ENCODE measurements around the gene ZNF511.
A peak's percentile ranks its signal among the peaks of the same experiment; 100 is the strongest.
"Not testable (repeated sequence)": the region's sequence is repeated elsewhere in the genome, so short reads cannot be mapped to it uniquely, and the experiment has no call there.

Gene ZNF511

DNA sequence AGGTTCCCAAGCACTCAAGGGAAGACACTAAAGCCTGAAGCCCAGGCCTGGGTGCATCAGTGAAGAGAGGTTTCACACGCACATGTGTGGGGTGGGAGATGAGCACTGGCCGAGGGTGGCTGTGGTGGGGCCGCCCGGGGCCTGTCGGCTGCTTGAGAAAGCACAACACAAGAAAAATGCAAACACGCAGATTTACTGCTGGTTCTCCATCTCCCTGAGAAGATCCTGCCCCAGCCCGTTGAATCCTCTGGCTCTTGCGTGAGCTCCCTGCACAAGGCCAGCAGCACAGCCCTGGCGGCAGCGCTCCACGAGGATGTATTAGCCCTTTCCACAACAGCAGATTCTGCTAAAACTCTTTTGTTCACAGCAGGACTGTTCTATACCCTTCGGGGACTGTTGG, 6.2 kb downstream of the ZNF511 start:
- H3K27me3 Mint-ChIP-seq = no peaks in the 10 kb centered on the region
- H3K4me1 Mint-ChIP-seq = peaks cover 9% of the 10 kb centered on the region
- H3K27ac Mint-ChIP-seq = no peak overlapping the region
- no peaks in the 10 kb centered on the region for H3K36me3 Mint-ChIP-seq
- no peak overlapping the region for H3K4me3 Mint-ChIP-seq
- no peaks in the 10 kb centered on the region for H3K9me3 Mint-ChIP-seq

DNA sequence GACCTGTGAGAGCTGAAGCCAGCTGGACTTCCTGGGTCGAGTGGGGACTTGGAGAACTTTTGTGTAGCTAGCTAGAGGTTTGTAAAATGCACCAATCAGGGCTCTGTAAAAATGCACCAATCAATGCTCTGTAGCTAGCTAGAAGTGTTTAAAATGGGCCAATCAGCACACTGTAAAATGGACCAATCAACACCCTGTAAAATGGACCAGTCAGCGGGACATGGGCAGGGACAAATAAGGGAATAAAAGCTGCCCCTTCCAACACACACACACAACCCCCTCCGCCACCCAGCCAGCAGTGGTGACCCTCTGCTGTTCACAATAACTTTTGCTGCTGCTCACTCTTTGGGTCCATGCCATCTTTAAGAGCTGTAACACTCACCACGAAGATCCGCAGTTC, 7.1 kb downstream of the ZNF511 start:
- H3K27ac Mint-ChIP-seq = peak overlapping the region; percentile 52
- no peaks in the 10 kb centered on the region for H3K9me3 Mint-ChIP-seq
- no peak overlapping the region for H3K4me3 Mint-ChIP-seq

DNA sequence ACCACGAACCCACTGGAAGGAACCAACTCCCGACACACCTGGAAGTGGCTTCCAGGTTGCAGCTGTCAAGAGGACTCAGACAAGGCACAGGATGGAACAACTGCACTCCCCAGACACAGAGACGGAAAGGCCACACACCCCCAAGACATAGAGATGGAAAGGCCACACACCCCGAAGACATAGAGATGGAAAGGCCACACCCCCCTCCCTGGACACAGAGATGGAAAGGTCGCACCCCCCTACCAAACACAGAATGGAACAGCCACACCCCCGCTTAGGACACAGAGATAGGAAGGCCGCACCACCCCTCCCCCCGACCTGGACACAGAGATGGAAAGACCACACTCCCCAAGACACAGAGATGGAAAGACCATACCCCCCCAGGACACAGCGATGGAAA, 7.6 kb downstream of the ZNF511 start:
- Mint-ChIP-seq H3K4me3 (no peak overlapping the region), H3K27me3 (no peaks in the 10 kb centered on the region), H3K36me3 (no peaks in the 10 kb centered on the region), H3K4me1 (peaks cover 9% of the 10 kb centered on the region), H3K27ac (peak overlapping the region; percentile 52), H3K9me3 (no peaks in the 10 kb centered on the region)

More for the DNA sequence above, 7.1 kb downstream of the ZNF511 start:
- Mint-ChIP-seq H3K4me1 (peaks cover 9% of the 10 kb centered on the region), H3K36me3 (no peaks in the 10 kb centered on the region), H3K27me3 (no peaks in the 10 kb centered on the region)

GRCh38 chr10:133316732-133317131, 8.0 kb downstream of the ZNF511 start:
- H3K27me3 Mint-ChIP-seq = no peaks in the 10 kb centered on the region
- H3K4me1 Mint-ChIP-seq = peaks cover 9% of the 10 kb centered on the region
- no peak overlapping the region for H3K4me3 Mint-ChIP-seq
- H3K9me3 Mint-ChIP-seq = no peaks in the 10 kb centered on the region
- no peaks in the 10 kb centered on the region for H3K36me3 Mint-ChIP-seq
- H3K27ac Mint-ChIP-seq = no peak overlapping the region

GRCh38 chr10:133318494-133319127, 9.9 kb downstream of the ZNF511 start:
- Mint-ChIP-seq H3K27me3 (no peaks in the 10 kb centered on the region), H3K4me3 (peak overlapping the region; percentile 56), H3K9me3 (no peaks in the 10 kb centered on the region), H3K4me1 (peaks cover 9% of the 10 kb centered on the region), H3K36me3 (no peaks in the 10 kb centered on the region), H3K27ac (peak overlapping the region; percentile 3)

GRCh38 chr10:133320852-133321422, 12.2 kb downstream of the ZNF511 start:
- H3K4me3 Mint-ChIP-seq, H3K4me1 Mint-ChIP-seq, H3K27me3 Mint-ChIP-seq, H3K9me3 Mint-ChIP-seq, H3K36me3 Mint-ChIP-seq, H3K27ac Mint-ChIP-seq: not testable (repeated sequence)

DNA sequence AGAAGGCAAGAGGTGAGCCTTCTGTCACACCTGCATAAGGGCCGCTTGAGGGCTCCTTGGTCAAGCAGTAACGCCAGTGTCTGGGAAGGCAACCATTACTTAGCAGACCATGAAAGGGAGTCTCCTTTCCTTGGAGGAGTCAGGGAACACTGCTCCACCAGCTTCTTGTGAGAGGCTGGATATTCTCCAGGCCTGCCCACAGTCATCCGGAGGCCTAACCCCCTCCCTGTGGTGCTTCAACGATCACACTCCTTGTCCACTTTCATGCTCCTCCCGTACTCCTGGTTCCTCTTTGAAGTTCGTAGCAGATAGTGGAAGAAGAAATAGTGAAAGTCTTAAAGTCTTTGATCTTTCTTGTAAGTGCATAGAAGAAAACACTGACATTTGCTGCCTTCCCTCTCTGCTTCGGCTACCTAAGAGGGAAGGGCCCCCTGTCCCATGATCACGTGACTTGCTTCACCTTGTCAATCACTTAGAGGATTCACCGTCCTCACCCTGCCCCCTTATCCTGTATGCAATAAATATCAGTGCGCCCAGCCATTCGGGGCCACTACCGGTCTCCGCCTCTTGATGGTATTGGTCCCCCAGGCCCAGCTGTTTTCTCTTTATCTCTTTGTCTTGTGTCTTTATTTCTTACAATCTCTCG, 13.5 kb downstream of the ZNF511 start:
- not testable (repeated sequence) for H3K27me3 Mint-ChIP-seq, H3K4me1 Mint-ChIP-seq, H3K36me3 Mint-ChIP-seq, H3K4me3 Mint-ChIP-seq, H3K27ac Mint-ChIP-seq, H3K9me3 Mint-ChIP-seq

DNA sequence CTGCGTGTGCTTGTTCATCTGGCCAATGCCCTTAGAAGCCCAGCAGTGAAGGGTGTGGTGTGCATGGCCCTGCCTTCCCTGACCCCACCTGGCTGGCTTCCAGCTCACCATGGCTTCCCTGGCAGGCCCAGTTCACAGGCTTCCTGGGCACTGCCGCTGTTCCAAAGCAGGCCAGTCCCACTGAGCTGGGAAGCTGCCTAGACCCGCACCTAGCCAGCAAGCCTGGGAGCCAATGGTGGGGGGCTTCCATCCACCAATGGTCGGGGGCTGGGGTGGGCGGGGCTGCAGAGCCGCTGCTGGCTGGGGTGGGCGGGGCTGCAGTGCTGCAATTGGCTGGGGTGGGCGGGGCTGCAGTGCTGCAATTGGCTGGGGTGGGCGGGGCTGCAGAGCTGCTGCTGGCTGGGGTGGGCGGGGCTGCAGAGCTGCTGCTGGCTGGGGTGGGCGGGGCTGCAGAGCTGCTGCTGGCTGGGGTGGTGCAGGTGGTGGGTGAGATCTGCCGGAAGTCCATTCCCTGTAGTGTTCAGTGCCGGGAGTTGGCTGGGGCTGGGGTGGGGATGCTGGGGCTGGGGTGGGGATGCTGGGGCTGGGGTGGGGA, 15.6 kb downstream of the ZNF511 start:
- H3K27me3 Mint-ChIP-seq = peaks cover 13% of the 10 kb centered on the region
- no peak overlapping the region for H3K27ac Mint-ChIP-seq
- H3K9me3 Mint-ChIP-seq = no peaks in the 10 kb centered on the region
- no peak overlapping the region for H3K4me3 Mint-ChIP-seq
- H3K4me1 Mint-ChIP-seq = peaks cover 5% of the 10 kb centered on the region
- no peaks in the 10 kb centered on the region for H3K36me3 Mint-ChIP-seq

DNA sequence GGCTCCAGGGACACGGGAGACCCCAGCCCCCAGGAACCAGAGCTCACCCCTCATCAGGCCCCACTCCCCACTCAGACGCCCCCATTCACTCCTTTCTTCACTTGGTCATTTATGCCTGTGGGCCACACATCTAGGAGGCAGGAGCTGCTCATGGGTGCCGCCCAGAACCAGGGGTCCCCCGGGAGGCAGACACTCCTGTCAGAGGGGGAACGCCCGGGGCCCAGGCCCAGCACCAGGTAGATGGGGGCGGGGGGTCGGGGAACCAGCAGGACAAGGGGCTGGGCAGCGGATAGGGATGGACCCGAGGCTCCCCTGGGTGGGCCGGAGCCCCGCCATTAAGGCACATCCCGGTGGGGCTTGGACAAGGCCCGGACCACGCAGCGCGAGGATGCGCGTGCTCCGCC, 16.1 kb downstream of the ZNF511 start:
- Mint-ChIP-seq H3K27ac (no peak overlapping the region), H3K4me1 (peaks cover 7% of the 10 kb centered on the region), H3K36me3 (no peaks in the 10 kb centered on the region), H3K4me3 (peak overlapping the region; percentile 51), H3K9me3 (no peaks in the 10 kb centered on the region), H3K27me3 (peaks cover 13% of the 10 kb centered on the region)

DNA sequence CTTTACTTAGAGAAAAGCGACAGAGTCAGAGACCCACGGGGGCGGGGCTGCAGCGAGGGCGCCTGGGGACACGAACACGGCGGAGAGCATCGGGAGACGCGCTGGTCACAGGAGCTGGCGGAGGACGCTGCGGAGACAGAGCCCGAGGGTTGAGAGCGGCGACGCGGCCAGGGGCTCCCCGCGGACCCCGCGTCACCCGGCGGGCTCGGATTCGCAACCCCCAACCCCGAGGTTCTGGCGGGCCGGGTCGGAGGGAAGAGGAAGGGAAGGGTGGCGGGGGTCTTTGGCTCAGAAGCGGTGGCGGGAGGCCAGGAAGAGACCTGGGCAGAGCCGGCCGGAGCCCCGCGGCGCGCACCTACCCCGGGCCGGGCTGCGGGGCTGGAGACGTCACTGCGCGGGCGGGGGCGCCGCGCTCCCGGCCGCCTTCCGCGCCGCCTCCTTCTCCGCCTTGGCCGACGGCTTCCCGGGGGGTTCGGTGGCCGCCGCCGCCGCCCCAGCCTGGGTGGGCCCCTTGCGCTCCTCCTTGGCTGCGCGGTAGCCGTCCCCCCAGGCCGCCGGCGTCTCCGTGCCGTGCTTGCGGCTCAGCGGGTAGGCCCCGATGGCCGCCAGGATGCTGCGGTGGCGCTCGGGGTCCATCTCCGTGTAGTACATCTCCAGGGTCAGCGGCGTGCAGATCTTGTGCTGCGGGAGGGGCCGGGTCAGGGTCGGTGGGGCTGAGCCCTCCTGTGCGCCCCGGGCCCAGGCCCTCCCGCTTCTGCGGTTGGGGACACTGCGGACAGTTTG, 16.9 kb downstream of the ZNF511 start:
- peaks cover 9% of the 10 kb centered on the region for H3K4me1 Mint-ChIP-seq
- no peak overlapping the region for H3K27ac Mint-ChIP-seq
- peaks cover 13% of the 10 kb centered on the region for H3K27me3 Mint-ChIP-seq
- H3K4me3 Mint-ChIP-seq = peak overlapping the region; percentile 85
- H3K36me3 Mint-ChIP-seq = no peaks in the 10 kb centered on the region
- no peaks in the 10 kb centered on the region for H3K9me3 Mint-ChIP-seq

GRCh38 chr10:133326223-133326551, 17.5 kb downstream of the ZNF511 start:
- H3K4me3 Mint-ChIP-seq = peak overlapping the region; percentile 33
- no peak overlapping the region for H3K27ac Mint-ChIP-seq
- H3K27me3 Mint-ChIP-seq = peaks cover 13% of the 10 kb centered on the region

DNA sequence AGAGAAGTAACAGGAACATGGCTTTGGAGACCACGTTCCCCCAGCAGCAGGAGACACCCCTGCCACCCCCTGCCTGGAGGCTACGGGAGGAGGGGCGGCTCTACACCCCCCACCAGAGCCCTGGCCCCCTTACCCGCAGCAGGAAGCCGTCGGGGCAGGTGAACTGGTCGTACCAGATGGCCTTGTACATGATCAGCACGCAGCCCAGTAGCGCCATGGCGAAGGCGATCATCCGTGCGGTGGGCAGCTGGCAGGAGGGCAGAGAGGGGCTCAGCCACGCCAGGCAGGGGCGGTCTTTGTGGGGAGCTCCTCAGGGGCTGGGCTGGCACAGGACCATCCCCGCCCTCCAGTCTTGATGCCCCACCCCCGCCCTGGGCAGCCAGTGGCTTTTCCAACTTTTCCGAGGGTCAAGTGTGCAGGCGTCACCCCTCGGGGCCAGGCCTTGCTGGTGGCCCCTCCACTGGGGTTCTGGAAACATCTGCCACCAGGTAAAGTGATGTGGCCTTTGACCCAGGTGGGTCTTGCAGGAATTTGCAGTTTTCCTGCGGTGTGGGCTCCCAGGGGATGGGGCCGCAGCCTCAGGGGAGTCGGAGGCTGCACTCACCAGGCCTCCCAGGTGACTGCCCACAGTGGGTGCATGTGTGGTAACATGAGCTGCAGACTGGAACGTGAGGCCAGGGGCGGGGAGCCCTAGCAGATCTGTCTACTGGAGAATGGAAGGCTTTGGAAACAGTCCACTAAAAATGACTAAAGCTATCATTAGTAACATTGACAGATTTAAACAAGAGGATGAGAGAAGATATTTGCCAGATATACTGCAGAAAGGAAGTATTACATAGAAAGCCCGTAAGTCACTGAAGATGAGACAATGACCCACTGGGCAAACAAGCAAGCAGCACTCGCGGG, 18.3 kb downstream of the ZNF511 start:
- Mint-ChIP-seq H3K36me3 (no peaks in the 10 kb centered on the region), H3K4me1 (peaks cover 9% of the 10 kb centered on the region), H3K4me3 (no peak overlapping the region), H3K27me3 (peaks cover 13% of the 10 kb centered on the region), H3K9me3 (no peaks in the 10 kb centered on the region), H3K27ac (no peak overlapping the region)

More at GRCh38 chr10:133326223-133326551, 17.5 kb downstream of the ZNF511 start:
- Mint-ChIP-seq H3K4me1 (peaks cover 9% of the 10 kb centered on the region), H3K9me3 (no peaks in the 10 kb centered on the region), H3K36me3 (no peaks in the 10 kb centered on the region)

GRCh38 chr10:133327651-133328357, 19.1 kb downstream of the ZNF511 start:
- H3K4me1 Mint-ChIP-seq = peaks cover 9% of the 10 kb centered on the region
- no peaks in the 10 kb centered on the region for H3K9me3 Mint-ChIP-seq
- no peak overlapping the region for H3K4me3 Mint-ChIP-seq
- peaks cover 13% of the 10 kb centered on the region for H3K27me3 Mint-ChIP-seq
- H3K27ac Mint-ChIP-seq = no peak overlapping the region
- H3K36me3 Mint-ChIP-seq = no peaks in the 10 kb centered on the region

Data from activated naive CD4-positive, alpha-beta T cell treated with anti-CD3 and anti-CD28 coated beads, Interleukin-2, amount 50 U/mL, for 24 hours (primary cell).